ENCODE data around the gene CAMKMT.

Gene CAMKMT

GRCh38 chr2:44453259-44453658, 91.5 kb downstream of the CAMKMT start:
- TF ChIP-seq, protein P1, sequence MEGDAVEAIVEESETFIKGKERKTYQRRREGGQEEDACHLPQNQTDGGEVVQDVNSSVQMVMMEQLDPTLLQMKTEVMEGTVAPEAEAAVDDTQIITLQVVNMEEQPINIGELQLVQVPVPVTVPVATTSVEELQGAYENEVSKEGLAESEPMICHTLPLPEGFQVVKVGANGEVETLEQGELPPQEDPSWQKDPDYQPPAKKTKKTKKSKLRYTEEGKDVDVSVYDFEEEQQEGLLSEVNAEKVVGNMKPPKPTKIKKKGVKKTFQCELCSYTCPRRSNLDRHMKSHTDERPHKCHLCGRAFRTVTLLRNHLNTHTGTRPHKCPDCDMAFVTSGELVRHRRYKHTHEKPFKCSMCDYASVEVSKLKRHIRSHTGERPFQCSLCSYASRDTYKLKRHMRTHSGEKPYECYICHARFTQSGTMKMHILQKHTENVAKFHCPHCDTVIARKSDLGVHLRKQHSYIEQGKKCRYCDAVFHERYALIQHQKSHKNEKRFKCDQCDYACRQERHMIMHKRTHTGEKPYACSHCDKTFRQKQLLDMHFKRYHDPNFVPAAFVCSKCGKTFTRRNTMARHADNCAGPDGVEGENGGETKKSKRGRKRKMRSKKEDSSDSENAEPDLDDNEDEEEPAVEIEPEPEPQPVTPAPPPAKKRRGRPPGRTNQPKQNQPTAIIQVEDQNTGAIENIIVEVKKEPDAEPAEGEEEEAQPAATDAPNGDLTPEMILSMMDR (IDR thresholded peaks at IDR 0.05; ENCODE audit: insufficient read depth, missing control alignments): no peak
- FAIRE-seq (peak; percentile 41), DNase-seq (ENCODE audit: insufficient read length, low spot score) (no peak)

DNA sequence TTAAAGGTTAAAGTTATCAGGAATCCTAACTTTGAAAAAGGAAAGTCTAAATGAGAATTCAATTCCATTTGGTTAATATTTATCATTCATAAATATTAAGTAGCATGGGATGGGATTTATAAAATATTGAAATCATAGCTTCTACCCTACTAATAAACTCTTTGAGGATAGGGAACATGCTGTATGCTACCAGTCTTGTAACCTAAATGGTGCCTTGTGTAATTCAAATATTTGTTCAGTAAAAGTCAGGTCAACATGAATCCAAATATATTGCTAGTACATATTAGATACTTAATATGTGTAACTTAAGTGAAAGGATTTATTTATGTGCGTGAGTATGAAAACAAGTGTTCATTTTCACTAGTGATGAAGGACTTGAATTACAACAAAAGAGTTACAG, 94.1 kb downstream of the CAMKMT start:
- TF ChIP-seq, protein P1 (IDR thresholded peaks at IDR 0.05; ENCODE audit: insufficient read depth, missing control alignments): no peak

DNA sequence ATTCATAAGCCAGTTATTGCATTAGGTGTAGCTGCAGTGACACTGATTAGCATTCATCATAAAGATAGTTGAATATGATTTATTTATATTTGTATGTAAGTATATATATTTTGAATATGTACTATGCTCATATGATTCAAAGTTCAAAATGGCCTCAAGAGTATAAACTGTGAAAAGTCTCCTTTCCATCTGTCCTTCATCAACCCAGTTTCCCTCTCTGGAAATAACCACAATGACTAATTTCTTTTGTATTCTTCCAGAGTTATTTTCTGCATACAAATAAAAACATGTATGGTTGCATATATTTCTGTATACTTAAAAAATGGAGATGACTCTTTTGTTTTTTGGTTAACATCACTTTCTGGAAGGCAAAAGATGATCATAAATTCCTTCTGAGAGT, 95.2 kb downstream of the CAMKMT start:
- DNase-seq (ENCODE audit: insufficient read length, low spot score) (no peak), FAIRE-seq (no peak)
- TF ChIP-seq, protein P1 (IDR thresholded peaks at IDR 0.05; ENCODE audit: insufficient read depth, missing control alignments): no peak

More for the DNA sequence above, 94.1 kb downstream of the CAMKMT start:
- DNase-seq (ENCODE audit: insufficient read length, low spot score): no peak
- FAIRE-seq: no peak

DNA sequence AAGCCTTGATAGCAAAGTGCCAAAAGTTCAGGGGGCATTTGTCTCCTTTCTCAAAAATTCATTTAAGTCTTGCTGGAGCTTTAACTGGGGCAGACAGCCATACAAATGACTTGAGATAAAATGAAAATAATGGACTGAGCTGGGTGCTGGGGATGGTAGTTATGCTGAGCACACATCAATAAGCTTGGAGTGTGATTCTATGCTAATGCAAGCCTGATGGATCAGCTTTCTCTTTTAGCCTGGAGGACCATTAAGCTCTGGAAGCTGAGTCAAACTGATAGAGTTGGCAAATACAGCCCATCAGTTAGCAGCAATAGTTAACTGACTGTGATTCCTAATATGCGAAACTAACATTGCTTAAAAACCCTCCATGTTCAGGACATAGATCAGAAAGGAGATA, 98.0 kb downstream of the CAMKMT start:
- no peak for DNase-seq (ENCODE audit: insufficient read length, low spot score)
- FAIRE-seq: no peak
- TF ChIP-seq, protein P1 (IDR thresholded peaks at IDR 0.05; ENCODE audit: insufficient read depth, missing control alignments): no peak

- TF ChIP-seq, protein P1 (IDR thresholded peaks at IDR 0.05; ENCODE audit: insufficient read depth, missing control alignments): no peak
- no peak for DNase-seq (ENCODE audit: insufficient read length, low spot score)
- FAIRE-seq: no peak
Observed at GRCh38 chr2:44462934-44463849, 101.4 kb downstream of the CAMKMT start.

GRCh38 chr2:44464437-44464836, 102.7 kb downstream of the CAMKMT start:
- FAIRE-seq: no peak
- TF ChIP-seq, protein P1 (IDR thresholded peaks at IDR 0.05; ENCODE audit: insufficient read depth, missing control alignments): no peak
- no peak for DNase-seq (ENCODE audit: insufficient read length, low spot score)

- DNase-seq (ENCODE audit: insufficient read length, low spot score): no peak
- TF ChIP-seq, protein P1 (IDR thresholded peaks at IDR 0.05; ENCODE audit: insufficient read depth, missing control alignments): no peak
- no peak for FAIRE-seq
Observed at GRCh38 chr2:44470151-44470550, 108.4 kb downstream of the CAMKMT start.

Data from D721Med (cell line).